Sigmoid colon (tissue), 7 donors: ENCODE measurements around the gene TBX1. TPM values are rescaled to one million over a fixed set of nuclear protein-coding genes. Genes with fewer than 3 reads are reported as not detected.
A peak's percentile ranks its signal among the peaks of the same experiment; 100 is the strongest.

Experiments used
- DNase-seq: peaks from one replicate; pipeline ENCODE4 v3.0.0-alpha.2; 2019
- H3K27ac ChIP-seq, 4 donors: fragments of 200-600 bp; sonication (generic); one replicate each; pipeline ENCODE4 v1.5.1; 2016 to 2019; ENCODE audit warnings: mild to moderate bottlenecking in 1 of 4
- H3K27me3 ChIP-seq, 3 donors: fragments of 200-600 bp; sonication (generic); one replicate each; pipeline ENCODE4 v1.5.1; 2019; ENCODE audit warnings: mild to moderate bottlenecking in 1 of 3
- H3K36me3 ChIP-seq, 4 donors: fragments of 200-600 bp; sonication (generic); one replicate each; pipeline ENCODE4 v1.5.1; 2016 to 2019
- H3K4me1 ChIP-seq, 4 donors: fragments of 200-600 bp; sonication (generic); one replicate each; pipeline ENCODE4 v1.5.1; 2017 to 2019
- H3K4me3 ChIP-seq, 4 donors: fragments of 200-600 bp; sonication (generic); one replicate each; pipeline ENCODE4 v1.5.1; 2017 to 2019; ENCODE audit warnings: mild to moderate bottlenecking in 2 of 4, moderate library complexity in 1 of 4
- H3K9me3 ChIP-seq, 4 donors: fragments of 200-600 bp in 3 of 4; sonication (generic) in 3 of 4; one replicate each; pipeline versions ENCODE4 v1.5.1 to v1.6.1; 2013 to 2019
- EP300 ChIP-seq, 4 donors: sonication (generic); formaldehyde crosslinking; IDR thresholded peaks; one replicate each; pipeline ENCODE4 v1.6.1; 2017; ENCODE audit warnings: antibody characterized with exemption in 4 of 4
- POLR2A ChIP-seq, 2 donors: fragments of 450-650 bp; IDR thresholded peaks; one replicate each; pipeline ENCODE4 v1.6.1; 2016; ENCODE audit warnings: antibody characterized with exemption in 2 of 2, mild to moderate bottlenecking in 2 of 2, moderate library complexity in 2 of 2
- POLR2AphosphoS5 ChIP-seq, 4 donors: sonication (generic); formaldehyde crosslinking; IDR thresholded peaks; one replicate each; pipeline ENCODE4 v1.6.1; 2017; ENCODE audit warnings: antibody characterized with exemption in 4 of 4
- WGBS, 2 donors: extraction: QIAGEN DNeasy Blood & Tissue Kit; methylation state at CpG; one replicate each; pipeline ENCODE4 v1.1.7; 2013; 5-methylcytosine and 5-hydroxymethylcytosine counted together
- intact Hi-C: fragments of 100-400 bp; cut with DNase I; formaldehyde crosslinking; loops from one replicate; pipeline ENCODE4 v1.15.1; 2023
- polyA plus RNA-seq, 3 donors: library from polyadenylated mRNA; stranded (reverse); fragments of 200-250 nt; gene quantifications; one replicate each; pipeline ENCODE4 v1.2.3, GENCODE V29; 2013
- total RNA-seq, 4 donors: library from RNA; depleted of rRNA; stranded (reverse); fragments of >200 nt; gene quantifications; one replicate each; pipeline ENCODE4 v1.1.0, GENCODE V29; 2016
- TF ChIP-seq, protein P1 (sequence below), 4 experiments: fragments of 450-650 bp in 3 of 4; fragments of 200-600 bp in 1 of 4; IDR thresholded peaks; one replicate each; pipeline ENCODE4 v1.5.1; 2016 to 2019; ENCODE audit warnings: antibody characterized with exemption in 4 of 4, mild to moderate bottlenecking in 3 of 4, moderate library complexity in 2 of 4
- donor health status: healthy with polysubstance abuse.
- donor health status: Bipolar disorder and iron deficiency.
- donor health status: healthy.

The TBX1 gene
- total and polyA plus RNA-seq, 7 donors, result 1.7 to 4.3 (median 2.8) TPM; not detected in 1

DNA sequence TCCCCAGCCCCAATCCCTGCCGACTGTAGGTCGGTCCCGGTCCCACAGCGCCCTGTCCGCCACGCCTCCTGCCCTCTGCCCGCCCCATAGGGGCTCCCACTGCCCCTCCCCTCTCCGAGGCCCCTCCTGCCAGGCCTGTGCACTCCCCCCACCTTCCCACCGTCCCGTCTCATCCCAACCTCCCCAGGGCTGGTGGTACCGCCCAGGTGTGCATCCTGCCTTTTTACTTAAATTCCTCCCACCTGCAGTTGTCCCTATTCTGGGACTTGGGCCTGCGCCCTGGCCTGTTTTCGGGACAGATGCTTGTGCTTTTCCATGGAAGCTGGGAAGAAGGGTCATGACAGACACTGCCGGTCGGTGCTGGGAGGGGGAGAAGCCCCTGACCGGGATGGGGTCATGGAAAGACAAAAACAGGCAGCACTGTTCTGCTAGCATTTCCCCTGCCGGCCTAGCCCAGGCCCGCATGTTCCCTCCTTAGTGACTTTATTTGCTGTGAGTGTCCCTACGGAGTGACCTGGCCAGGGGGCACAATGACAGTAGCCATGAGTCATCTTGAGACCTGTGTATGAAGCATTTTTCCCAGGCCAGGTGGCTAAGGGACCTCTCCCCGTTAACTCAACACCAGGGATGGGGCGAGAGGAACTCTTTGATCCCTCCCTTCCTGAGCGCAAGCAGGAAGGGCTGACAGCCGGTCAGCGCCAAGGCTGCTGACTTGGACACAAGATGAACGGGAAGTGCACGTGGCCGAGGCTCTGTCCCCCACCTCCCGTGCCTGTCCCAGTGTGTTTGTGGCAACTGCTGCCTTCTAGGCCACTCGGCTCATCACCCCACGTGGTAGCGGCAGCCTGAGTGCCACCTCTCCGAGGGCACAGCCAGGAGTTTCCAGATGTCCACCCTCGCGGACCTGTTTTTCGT lies 7.1 kb downstream of the TBX1 start:
- intact Hi-C loops, result no loop called here
- Histone ChIP-seq H3K9me3 (no peaks in the 10 kb centered on the region), H3K4me1 (peaks cover 0 to 19% (median 15%) of the 10 kb centered on the region in 4 donors), H3K4me3 (peak overlapping the region in 1 of 4 donors; percentile 38), H3K36me3 (no peaks in the 10 kb centered on the region), H3K27me3 (peaks cover 51 to 99% (median 87%) of the 10 kb centered on the region in 3 donors), H3K27ac (no peak overlapping the region)
- peak in 1 of 4 donors; percentile 18 for TF ChIP-seq POLR2AphosphoS5 (IDR thresholded peaks at IDR 0.05)
- TF ChIP-seq, protein P1, sequence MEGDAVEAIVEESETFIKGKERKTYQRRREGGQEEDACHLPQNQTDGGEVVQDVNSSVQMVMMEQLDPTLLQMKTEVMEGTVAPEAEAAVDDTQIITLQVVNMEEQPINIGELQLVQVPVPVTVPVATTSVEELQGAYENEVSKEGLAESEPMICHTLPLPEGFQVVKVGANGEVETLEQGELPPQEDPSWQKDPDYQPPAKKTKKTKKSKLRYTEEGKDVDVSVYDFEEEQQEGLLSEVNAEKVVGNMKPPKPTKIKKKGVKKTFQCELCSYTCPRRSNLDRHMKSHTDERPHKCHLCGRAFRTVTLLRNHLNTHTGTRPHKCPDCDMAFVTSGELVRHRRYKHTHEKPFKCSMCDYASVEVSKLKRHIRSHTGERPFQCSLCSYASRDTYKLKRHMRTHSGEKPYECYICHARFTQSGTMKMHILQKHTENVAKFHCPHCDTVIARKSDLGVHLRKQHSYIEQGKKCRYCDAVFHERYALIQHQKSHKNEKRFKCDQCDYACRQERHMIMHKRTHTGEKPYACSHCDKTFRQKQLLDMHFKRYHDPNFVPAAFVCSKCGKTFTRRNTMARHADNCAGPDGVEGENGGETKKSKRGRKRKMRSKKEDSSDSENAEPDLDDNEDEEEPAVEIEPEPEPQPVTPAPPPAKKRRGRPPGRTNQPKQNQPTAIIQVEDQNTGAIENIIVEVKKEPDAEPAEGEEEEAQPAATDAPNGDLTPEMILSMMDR (IDR thresholded peaks at IDR 0.05), result no peak
- peak; percentile 80 for DNase-seq
- WGBS, 2 donors, result 15% methylated on average over 35 of the region's 35 CpGs

DNA sequence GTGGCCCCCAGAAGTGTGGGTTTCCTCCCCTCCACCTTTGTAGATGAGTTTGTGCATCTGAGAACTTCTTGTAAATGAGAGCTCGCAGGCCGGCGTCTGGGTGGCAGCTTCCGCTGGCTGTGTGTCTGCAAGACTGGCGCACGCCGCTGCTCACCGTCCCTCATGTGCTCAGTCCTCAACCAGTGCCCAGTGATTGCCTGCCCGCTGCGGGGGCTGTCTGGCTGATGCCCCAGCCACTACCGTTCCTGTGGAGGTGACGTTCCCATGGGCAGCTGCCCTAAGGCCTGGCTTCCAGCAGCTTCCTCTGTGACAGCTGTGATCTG lies 8.8 kb downstream of the TBX1 start:
- WGBS, 2 donors, result 89 to 93% methylated on average over 12 of the region's 12 CpGs
- Histone ChIP-seq H3K4me1 (peaks cover 0 to 19% (median 15%) of the 10 kb centered on the region in 4 donors), H3K36me3 (no peaks in the 10 kb centered on the region), H3K4me3 (no peak overlapping the region), H3K27ac (no peak overlapping the region), H3K27me3 (peaks cover 42 to 99% (median 82%) of the 10 kb centered on the region in 3 donors), H3K9me3 (no peaks in the 10 kb centered on the region)
- DNase-seq, result no peak
- TF ChIP-seq EP300 (IDR thresholded peaks at IDR 0.05), result no peak
- no peak for TF ChIP-seq POLR2AphosphoS5 (IDR thresholded peaks at IDR 0.05)
- TF ChIP-seq, protein P1 (IDR thresholded peaks at IDR 0.05), result no peak
- no peak for TF ChIP-seq POLR2A (IDR thresholded peaks at IDR 0.05)
- intact Hi-C loops, result no loop called here

GRCh38 chr22:19770349-19771220 lies 10.0 kb downstream of the TBX1 start:
- no peak for TF ChIP-seq EP300 (IDR thresholded peaks at IDR 0.05)
- TF ChIP-seq, protein P1 (IDR thresholded peaks at IDR 0.05), result no peak
- TF ChIP-seq POLR2AphosphoS5 (IDR thresholded peaks at IDR 0.05), result no peak
- no peak for TF ChIP-seq POLR2A (IDR thresholded peaks at IDR 0.05)
- no peak overlapping the region for H3K27ac ChIP-seq
- intact Hi-C loops, result no loop called here
- no peaks in the 10 kb centered on the region for H3K9me3 ChIP-seq
- peaks cover 36 to 96% (median 69%) of the 10 kb centered on the region in 3 donors for H3K27me3 ChIP-seq
- H3K36me3 ChIP-seq, result no peaks in the 10 kb centered on the region
- no peak for DNase-seq
- 72 to 85% methylated on average over 25 of the region's 25 CpGs for WGBS, 2 donors
- H3K4me3 ChIP-seq, result no peak overlapping the region
- peaks cover 0 to 19% (median 15%) of the 10 kb centered on the region in 4 donors for H3K4me1 ChIP-seq

DNA sequence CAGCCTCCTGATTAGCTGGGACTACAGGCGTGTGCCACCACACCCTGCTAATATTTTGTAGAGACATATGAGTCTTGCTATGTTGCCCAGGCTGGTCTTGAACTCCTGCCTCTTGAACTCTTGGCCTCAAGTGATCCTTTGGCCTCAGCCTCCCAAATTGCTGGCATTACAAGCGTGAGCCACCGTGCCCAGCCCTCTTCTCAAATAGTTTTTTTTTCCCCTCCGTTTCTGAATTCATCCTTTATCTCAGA lies 11.8 kb downstream of the TBX1 start:
- Histone ChIP-seq H3K4me3 (no peak overlapping the region), H3K4me1 (peaks cover 0 to 11% (median 4%) of the 10 kb centered on the region in 4 donors), H3K27ac (no peak overlapping the region), H3K36me3 (no peaks in the 10 kb centered on the region), H3K27me3 (peaks cover 21 to 84% (median 53%) of the 10 kb centered on the region in 3 donors), H3K9me3 (no peaks in the 10 kb centered on the region)
- intact Hi-C loops, result no loop called here
- no peak for DNase-seq
- TF ChIP-seq, protein P1 (IDR thresholded peaks at IDR 0.05), result no peak
- no peak for TF ChIP-seq EP300 (IDR thresholded peaks at IDR 0.05)
- TF ChIP-seq POLR2AphosphoS5 (IDR thresholded peaks at IDR 0.05), result no peak
- no peak for TF ChIP-seq POLR2A (IDR thresholded peaks at IDR 0.05)
- WGBS, 2 donors, result 33 to 68% methylated on average over 4 of the region's 4 CpGs
